ENCODE results near the gene NPBWR2.

Gene NPBWR2

DNA sequence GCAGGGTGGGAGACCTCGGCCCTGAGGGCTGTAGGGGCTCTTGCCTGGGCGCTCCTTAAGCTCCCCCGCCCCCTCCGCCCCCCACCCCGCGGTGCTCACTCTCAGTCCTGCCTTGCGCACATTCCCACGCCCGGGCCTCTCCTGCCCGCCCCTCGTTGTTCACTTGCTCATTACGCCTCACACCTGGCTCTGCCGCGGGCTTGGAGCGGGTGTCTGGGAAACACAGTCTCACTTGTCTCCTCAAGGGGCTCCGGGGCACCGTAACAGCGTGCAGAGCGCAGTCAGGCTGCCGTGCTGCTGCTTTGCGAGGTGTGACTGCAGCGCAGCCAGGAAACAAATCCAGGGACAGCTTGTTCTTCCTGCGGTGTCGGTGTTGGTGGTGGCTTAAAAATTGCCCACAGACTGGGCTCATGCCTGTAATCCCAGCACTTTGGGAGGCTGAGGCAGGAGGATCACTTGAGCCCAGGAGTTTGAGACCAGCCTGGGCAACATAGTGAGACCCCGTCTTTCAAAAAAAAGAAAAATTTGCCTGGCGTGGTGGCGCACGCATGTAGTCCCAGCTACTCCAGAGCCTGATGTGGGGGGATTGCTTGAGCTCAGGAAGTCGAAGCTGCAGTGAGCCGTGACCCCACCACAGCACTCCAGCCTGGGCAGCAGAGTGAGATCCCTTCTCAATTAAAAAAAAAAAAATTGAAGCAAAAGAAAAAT, 4.6 kb downstream of the NPBWR2 start:
- Histone ChIP-seq H3K4me2 (ENCODE audit: low read depth, low read length) (peak overlapping the region; percentile 72), H3K9me2 (replicated peaks; ENCODE audit: insufficient read depth, low read length) (no peaks in the 10 kb centered on the region), H3K36me3 (replicated peaks; ENCODE audit: insufficient read depth, low read length) (no peaks in the 10 kb centered on the region), H3F3A (ENCODE audit: insufficient read depth, low read length) (no peaks in the 10 kb centered on the region), H3K79me2 (ENCODE audit: low read length) (no peaks in the 10 kb centered on the region), H3K4me3 (ENCODE audit: low read length) (no peak overlapping the region; the same call in 1 of the 2 replicates), H4K20me1 (ENCODE audit: insufficient read depth, low read length) (no peaks in the 10 kb centered on the region), H2AFZ (ENCODE audit: low read length) (no peak overlapping the region), H3K9me3 (replicated peaks; ENCODE audit: insufficient read depth, low read length) (no peaks in the 10 kb centered on the region), H3K27ac (ENCODE audit: low read length) (no peak overlapping the region), H3K27me3 (replicated peaks; ENCODE audit: insufficient read depth, low read length) (peaks cover 81% of the 10 kb centered on the region), H3K9ac (ENCODE audit: low read length) (no peak overlapping the region), H3K4me1 (ENCODE audit: low read length) (peaks cover 13% of the 10 kb centered on the region)
- TF ChIP-seq, protein P1, sequence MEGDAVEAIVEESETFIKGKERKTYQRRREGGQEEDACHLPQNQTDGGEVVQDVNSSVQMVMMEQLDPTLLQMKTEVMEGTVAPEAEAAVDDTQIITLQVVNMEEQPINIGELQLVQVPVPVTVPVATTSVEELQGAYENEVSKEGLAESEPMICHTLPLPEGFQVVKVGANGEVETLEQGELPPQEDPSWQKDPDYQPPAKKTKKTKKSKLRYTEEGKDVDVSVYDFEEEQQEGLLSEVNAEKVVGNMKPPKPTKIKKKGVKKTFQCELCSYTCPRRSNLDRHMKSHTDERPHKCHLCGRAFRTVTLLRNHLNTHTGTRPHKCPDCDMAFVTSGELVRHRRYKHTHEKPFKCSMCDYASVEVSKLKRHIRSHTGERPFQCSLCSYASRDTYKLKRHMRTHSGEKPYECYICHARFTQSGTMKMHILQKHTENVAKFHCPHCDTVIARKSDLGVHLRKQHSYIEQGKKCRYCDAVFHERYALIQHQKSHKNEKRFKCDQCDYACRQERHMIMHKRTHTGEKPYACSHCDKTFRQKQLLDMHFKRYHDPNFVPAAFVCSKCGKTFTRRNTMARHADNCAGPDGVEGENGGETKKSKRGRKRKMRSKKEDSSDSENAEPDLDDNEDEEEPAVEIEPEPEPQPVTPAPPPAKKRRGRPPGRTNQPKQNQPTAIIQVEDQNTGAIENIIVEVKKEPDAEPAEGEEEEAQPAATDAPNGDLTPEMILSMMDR (IDR thresholded peaks at IDR 0.05; ENCODE audit: low read length), result no peak
- TF ChIP-seq EZH2phosphoT487 (IDR thresholded peaks at IDR 0.05; ENCODE audit: low read length) (no peak), EZH2 (optimal IDR thresholded peaks at IDR 0.05; ENCODE audit: low read depth, low read length) (no peak)
- DNase-seq, result no peak

- H3K27ac ChIP-seq (ENCODE audit: low read length), result no peak overlapping the region
- DNase-seq, result peak; percentile 38
- TF ChIP-seq, protein P1 (IDR thresholded peaks at IDR 0.05; ENCODE audit: low read length), result peak; percentile 66
- TF ChIP-seq EZH2phosphoT487 (IDR thresholded peaks at IDR 0.05; ENCODE audit: low read length), result no peak
- no peaks in the 10 kb centered on the region for H3F3A ChIP-seq (ENCODE audit: insufficient read depth, low read length)
- peaks cover 13% of the 10 kb centered on the region for H3K4me1 ChIP-seq (ENCODE audit: low read length)
- no peaks in the 10 kb centered on the region for H3K79me2 ChIP-seq (ENCODE audit: low read length)
- peaks cover 81% of the 10 kb centered on the region for H3K27me3 ChIP-seq (replicated peaks; ENCODE audit: insufficient read depth, low read length)
- no peaks in the 10 kb centered on the region for H3K9me3 ChIP-seq (replicated peaks; ENCODE audit: insufficient read depth, low read length)
- H3K4me2 ChIP-seq (ENCODE audit: low read depth, low read length), result peak overlapping the region; percentile 72
- no peak overlapping the region for H3K9ac ChIP-seq (ENCODE audit: low read length)
- H2AFZ ChIP-seq (ENCODE audit: low read length), result peak overlapping the region; percentile 48
- H3K9me2 ChIP-seq (replicated peaks; ENCODE audit: insufficient read depth, low read length), result no peaks in the 10 kb centered on the region
- no peaks in the 10 kb centered on the region for H4K20me1 ChIP-seq (ENCODE audit: insufficient read depth, low read length)
- peak overlapping the region; percentile 41 for H3K4me3 ChIP-seq (ENCODE audit: low read length)
- H3K36me3 ChIP-seq (replicated peaks; ENCODE audit: insufficient read depth, low read length), result no peaks in the 10 kb centered on the region
Measured at GRCh38 chr20:64101731-64102621, 5.4 kb downstream of the NPBWR2 start.

DNA sequence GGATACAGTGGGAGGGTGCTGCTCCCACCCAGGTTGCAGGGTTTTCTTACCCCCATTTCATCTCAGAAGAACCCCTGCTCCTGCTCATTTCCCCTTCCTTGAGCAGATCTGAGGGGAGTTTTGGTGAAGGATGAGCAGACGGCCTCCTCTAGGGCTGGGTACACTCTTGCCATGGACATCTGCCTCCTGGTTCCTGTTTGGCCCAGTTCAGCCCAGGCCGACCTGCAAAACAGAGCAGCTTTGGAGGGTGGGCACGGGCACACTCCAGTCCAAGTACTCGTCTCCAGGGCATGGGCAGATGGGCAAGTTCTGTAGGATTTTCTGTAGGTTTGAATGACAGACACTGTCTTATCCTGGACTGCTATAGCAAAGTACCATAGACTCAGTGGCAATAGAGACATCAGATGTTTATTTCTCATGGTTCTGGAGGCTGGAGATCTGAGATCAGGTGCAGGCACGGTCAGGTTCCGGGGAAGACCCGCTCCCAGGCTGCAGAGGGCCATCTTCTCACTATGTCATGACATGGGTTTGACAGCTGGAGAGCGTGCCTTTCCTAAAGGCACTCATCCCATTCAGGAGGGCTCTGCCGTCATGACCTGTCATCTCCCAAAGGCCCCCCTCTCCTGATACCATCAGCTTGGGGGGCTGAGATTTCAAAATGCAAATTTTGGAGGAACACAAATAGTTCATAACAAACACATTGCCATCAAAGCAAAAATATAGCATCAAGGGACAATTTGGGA, 6.2 kb downstream of the NPBWR2 start:
- no peaks in the 10 kb centered on the region for H3K9me3 ChIP-seq (replicated peaks; ENCODE audit: insufficient read depth, low read length)
- DNase-seq, result no peak
- H3K4me2 ChIP-seq (ENCODE audit: low read depth, low read length), result no peak overlapping the region
- H3K4me1 ChIP-seq (ENCODE audit: low read length), result peaks cover 13% of the 10 kb centered on the region
- H3K9me2 ChIP-seq (replicated peaks; ENCODE audit: insufficient read depth, low read length), result no peaks in the 10 kb centered on the region
- H4K20me1 ChIP-seq (ENCODE audit: insufficient read depth, low read length), result no peaks in the 10 kb centered on the region
- no peak overlapping the region for H3K4me3 ChIP-seq (ENCODE audit: low read length)
- no peak overlapping the region for H3K27ac ChIP-seq (ENCODE audit: low read length)
- H3F3A ChIP-seq (ENCODE audit: insufficient read depth, low read length), result no peaks in the 10 kb centered on the region
- H3K36me3 ChIP-seq (replicated peaks; ENCODE audit: insufficient read depth, low read length), result no peaks in the 10 kb centered on the region
- no peak overlapping the region for H2AFZ ChIP-seq (ENCODE audit: low read length)
- no peak for TF ChIP-seq EZH2 (optimal IDR thresholded peaks at IDR 0.05; ENCODE audit: low read depth, low read length)
- H3K27me3 ChIP-seq (replicated peaks; ENCODE audit: insufficient read depth, low read length), result peaks cover 76% of the 10 kb centered on the region
- H3K79me2 ChIP-seq (ENCODE audit: low read length), result no peaks in the 10 kb centered on the region
- no peak overlapping the region for H3K9ac ChIP-seq (ENCODE audit: low read length)

All from MM.1S (cell line).